ENCODE data around the gene SH3GL3. TPM values are rescaled to one million over a fixed set of nuclear protein-coding genes. Genes with fewer than 3 reads are reported as not detected.

SH3GL3 gene
- total RNA-seq, 2 experiments from 2014 or later: not detected

DNA sequence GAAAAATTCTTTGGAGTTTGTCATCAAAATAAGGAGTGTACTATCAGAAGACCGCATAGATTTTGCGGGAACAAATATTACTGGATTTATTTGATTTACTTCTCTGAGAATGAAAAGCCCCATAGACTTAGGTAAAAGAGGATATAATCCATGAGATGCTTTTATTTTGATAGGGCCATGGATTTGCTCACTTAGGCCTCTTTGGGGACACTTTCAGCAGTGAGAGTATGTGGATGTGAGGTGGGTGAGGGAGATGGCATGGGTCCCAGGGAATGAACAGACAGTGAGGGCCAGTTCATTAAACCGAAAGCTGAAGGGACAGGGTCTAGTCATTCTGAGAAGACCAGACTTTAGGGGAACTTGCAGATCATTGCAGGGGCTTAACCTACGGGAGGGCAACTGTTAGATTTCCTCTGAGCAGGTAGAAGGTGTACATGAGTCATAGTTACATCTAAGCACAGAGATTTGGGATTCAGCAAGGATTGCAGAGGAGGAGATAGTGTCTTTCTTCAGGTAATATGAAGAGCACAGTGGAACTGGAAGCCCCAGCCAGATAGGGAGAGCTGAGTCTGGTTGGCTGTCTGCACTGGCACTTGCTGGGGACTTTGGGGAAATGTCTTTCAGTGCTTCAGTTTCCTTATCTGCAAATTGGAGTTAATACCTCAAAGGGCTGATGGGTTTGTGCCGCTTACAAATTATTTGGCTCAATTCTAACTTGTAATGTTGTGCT, 30.8 kb downstream of the SH3GL3 start:
- CTCF ChIA-PET (ENCODE audit: unreplicated experiment): no interaction called here
- BruUV-seq (replicated peaks): no TSS peak
- intact Hi-C loops (cut with micrococcal nuclease; ENCODE audit: unreplicated experiment): no loop called here

GRCh38 chr15:83483612-83484011, 36.5 kb downstream of the SH3GL3 start:
- intact Hi-C loops (cut with micrococcal nuclease; ENCODE audit: unreplicated experiment): no loop called here
- TF ChIP-seq EZH2phosphoT487 (IDR thresholded peaks at IDR 0.05; ENCODE audit: borderline replicate concordance, low read depth, low read length): no peak
- TF ChIP-seq CTCF (conservative IDR thresholded peaks at IDR 0.05; ENCODE audit: low read length): no peak
- H3K9me2 ChIP-seq (ENCODE audit: insufficient read depth, low read length): no peaks in the 10 kb centered on the region
- no TSS peak for BruUV-seq (replicated peaks)
- H3K4me1 ChIP-seq (ENCODE audit: insufficient read depth, low read length, poor library complexity, severe bottlenecking): no peaks in the 10 kb centered on the region
- H3K79me2 ChIP-seq (ENCODE audit: insufficient read depth, low read depth, low read length): no peaks in the 10 kb centered on the region
- no peak overlapping the region for H3K4me3 ChIP-seq (ENCODE audit: low read depth, low read length, poor library complexity, severe bottlenecking)
- no peaks in the 10 kb centered on the region for H3K36me3 ChIP-seq (ENCODE audit: insufficient read depth, low read length)
- no peaks in the 10 kb centered on the region for H4K20me1 ChIP-seq (ENCODE audit: insufficient read depth, low read length)
- CTCF ChIA-PET (ENCODE audit: unreplicated experiment): no interaction called here
- no peak overlapping the region for H3K27ac ChIP-seq (ENCODE audit: low read depth, low read length, poor library complexity, severe bottlenecking)
- H3K4me2 ChIP-seq (ENCODE audit: low read length): no peak overlapping the region
- POLR2A ChIA-PET: no interaction called here
- H2AFZ ChIP-seq (ENCODE audit: low read length): no peak overlapping the region
- DNase-seq (ENCODE audit: low spot score): no peak
- H3K9me3 ChIP-seq (ENCODE audit: low read length): 0 out of 2 replicates have a peak, but pooled peaks cover 4% of the 10 kb centered on the region

More for the DNA sequence above, 30.8 kb downstream of the SH3GL3 start:
- no peaks in the 10 kb centered on the region for H3K9me2 ChIP-seq (ENCODE audit: insufficient read depth, low read length)
- no peaks in the 10 kb centered on the region for H3K36me3 ChIP-seq (ENCODE audit: insufficient read depth, low read length)
- H3K4me1 ChIP-seq (ENCODE audit: insufficient read depth, low read length, poor library complexity, severe bottlenecking): no peaks in the 10 kb centered on the region
- H3K79me2 ChIP-seq (ENCODE audit: insufficient read depth, low read depth, low read length): no peaks in the 10 kb centered on the region
- H3K27ac ChIP-seq (ENCODE audit: low read depth, low read length, poor library complexity, severe bottlenecking): no peak overlapping the region
- H3K4me2 ChIP-seq (ENCODE audit: low read length): no peak overlapping the region
- H2AFZ ChIP-seq (ENCODE audit: low read length): no peak overlapping the region
- no peak for DNase-seq (ENCODE audit: low spot score)
- H4K20me1 ChIP-seq (ENCODE audit: insufficient read depth, low read length): no peaks in the 10 kb centered on the region
- no peak overlapping the region for H3K4me3 ChIP-seq (ENCODE audit: low read depth, low read length, poor library complexity, severe bottlenecking)
- POLR2A ChIA-PET: no interaction called here
- no peak for TF ChIP-seq CTCF (conservative IDR thresholded peaks at IDR 0.05; ENCODE audit: low read length)
- no peak for TF ChIP-seq EZH2phosphoT487 (IDR thresholded peaks at IDR 0.05; ENCODE audit: borderline replicate concordance, low read depth, low read length)
- H3K9me3 ChIP-seq (ENCODE audit: low read length): no peaks in the 10 kb centered on the region

DNA sequence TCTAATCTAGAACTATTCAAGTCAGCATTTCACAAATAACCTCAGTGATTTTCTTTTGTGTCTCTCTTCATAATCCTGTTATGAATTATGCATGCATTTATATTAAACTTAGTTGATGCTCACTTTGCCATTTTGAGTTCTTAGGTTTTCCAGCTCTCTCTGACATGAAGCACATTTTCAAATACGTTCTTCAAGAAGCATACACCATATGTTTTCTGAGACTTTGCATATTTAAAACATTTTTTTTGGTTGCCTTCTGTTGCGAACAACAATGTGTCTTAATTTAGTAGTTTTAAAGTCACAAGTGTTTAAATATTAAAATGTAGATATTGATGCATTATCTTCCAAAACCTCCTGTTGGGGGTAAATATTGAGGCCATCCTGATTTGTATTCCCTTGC, 37.5 kb downstream of the SH3GL3 start:
- no TSS peak for BruUV-seq (replicated peaks)
- Histone ChIP-seq H3K79me2 (ENCODE audit: insufficient read depth, low read depth, low read length) (no peaks in the 10 kb centered on the region), H3K4me1 (ENCODE audit: insufficient read depth, low read length, poor library complexity, severe bottlenecking) (no peaks in the 10 kb centered on the region), H4K20me1 (ENCODE audit: insufficient read depth, low read length) (no peaks in the 10 kb centered on the region), H2AFZ (ENCODE audit: low read length) (no peak overlapping the region), H3K4me3 (ENCODE audit: low read depth, low read length, poor library complexity, severe bottlenecking) (no peak overlapping the region), H3K9me2 (ENCODE audit: insufficient read depth, low read length) (no peaks in the 10 kb centered on the region), H3K36me3 (ENCODE audit: insufficient read depth, low read length) (no peaks in the 10 kb centered on the region), H3K27ac (ENCODE audit: low read depth, low read length, poor library complexity, severe bottlenecking) (no peak overlapping the region), H3K4me2 (ENCODE audit: low read length) (no peak overlapping the region), H3K9me3 (ENCODE audit: low read length) (0 out of 2 replicates have a peak, but pooled peaks cover 4% of the 10 kb centered on the region)
- intact Hi-C loops (cut with micrococcal nuclease; ENCODE audit: unreplicated experiment): no loop called here
- CTCF ChIA-PET (ENCODE audit: unreplicated experiment): no interaction called here
- DNase-seq (ENCODE audit: low spot score): no peak
- TF ChIP-seq EZH2phosphoT487 (IDR thresholded peaks at IDR 0.05; ENCODE audit: borderline replicate concordance, low read depth, low read length) (no peak), CTCF (conservative IDR thresholded peaks at IDR 0.05; ENCODE audit: low read length) (no peak)
- POLR2A ChIA-PET: no interaction called here

All from OCI-LY7 (cell line).